MM.1S (cell line): Measurements from ENCODE around the gene RAB8A.

Experiments
- DNase-seq: peaks from one replicate; pipeline ENCODE4 v3.0.0-alpha.2; 2015
- H2AFZ ChIP-seq: fragments of 300-600 bp; sonication (generic); 2 replicates; pipeline ENCODE4 v1.6.0; 2016; ENCODE audit warnings: antibody characterized with exemption, low read length
- H3F3A ChIP-seq: fragments of 300-600 bp; sonication (generic); 2 replicates; pipeline ENCODE4 v1.6.1; 2016; ENCODE audit warnings: mild to moderate bottlenecking, antibody characterized with exemption, low read length, moderate library complexity, mixed read lengths; ENCODE audit not compliant: insufficient read depth
- H3K27ac ChIP-seq: fragments of 300-600 bp; sonication (generic); 2 replicates; pipeline ENCODE4 v1.5.1; 2016; ENCODE audit warnings: mild to moderate bottlenecking, low read length
- H3K27me3 ChIP-seq: fragments of 300-600 bp; sonication (generic); replicated peaks from 2 replicates; pipeline ENCODE4 v1.6.0; 2016; ENCODE audit warnings: low read length; ENCODE audit not compliant: insufficient read depth
- H3K36me3 ChIP-seq: fragments of 300-600 bp; sonication (generic); replicated peaks from 2 replicates; pipeline ENCODE4 v1.6.1; 2016; ENCODE audit warnings: mild to moderate bottlenecking, low read length, mixed read lengths; ENCODE audit not compliant: insufficient read depth
- H3K4me1 ChIP-seq: fragments of 300-600 bp; sonication (generic); 2 replicates; pipeline ENCODE4 v1.6.1; 2016; ENCODE audit warnings: low read length, mixed read lengths
- H3K4me2 ChIP-seq: fragments of 300-600 bp; sonication (generic); 2 replicates; pipeline ENCODE4 v1.6.0; 2016; ENCODE audit warnings: low read depth, low read length
- H3K4me3 ChIP-seq: fragments of 300-600 bp; sonication (generic); 2 replicates; pipeline ENCODE4 v1.5.1; 2016; ENCODE audit warnings: low read length, mixed read lengths
- H3K79me2 ChIP-seq: fragments of 300-600 bp; sonication (generic); 2 replicates; pipeline ENCODE4 v1.6.1; 2016; ENCODE audit warnings: mixed run types, low read length, mixed read lengths
- H3K9ac ChIP-seq: fragments of 300-600 bp; sonication (generic); 2 replicates; pipeline ENCODE4 v1.6.1; 2016; ENCODE audit warnings: low read length, mixed read lengths
- H3K9me2 ChIP-seq: fragments of 300-600 bp; sonication (generic); replicated peaks from 2 replicates; pipeline ENCODE4 v1.6.1; 2016; ENCODE audit warnings: mild to moderate bottlenecking, low read length, mixed read lengths; ENCODE audit not compliant: insufficient read depth
- H3K9me3 ChIP-seq: fragments of 300-600 bp; sonication (generic); replicated peaks from 2 replicates; pipeline ENCODE4 v1.6.1; 2016; ENCODE audit warnings: mild to moderate bottlenecking, low read length, mixed read lengths; ENCODE audit not compliant: insufficient read depth
- H4K20me1 ChIP-seq: fragments of 300-600 bp; sonication (generic); 2 replicates; pipeline ENCODE4 v1.6.1; 2016; ENCODE audit warnings: mild to moderate bottlenecking, low read length, moderate library complexity, mixed read lengths; ENCODE audit not compliant: insufficient read depth
- CTCF ChIP-seq: fragments of 300-600 bp; sonication (generic); IDR thresholded peaks from 2 replicates; pipeline ENCODE4 v1.5.1; 2016; ENCODE audit warnings: antibody characterized with exemption, low read length, mixed read lengths
- EZH2 ChIP-seq: fragments of 300-600 bp; sonication (generic); optimal IDR thresholded peaks from 2 replicates; pipeline ENCODE3; 2017; ENCODE audit warnings: low read depth, mild to moderate bottlenecking, antibody characterized with exemption, low read length, mixed read lengths
- EZH2phosphoT487 ChIP-seq: fragments of 300-600 bp; sonication (generic); IDR thresholded peaks from 2 replicates; pipeline ENCODE4 v1.6.1; 2018; ENCODE audit warnings: antibody characterized with exemption, low read length

Gene RAB8A

DNA sequence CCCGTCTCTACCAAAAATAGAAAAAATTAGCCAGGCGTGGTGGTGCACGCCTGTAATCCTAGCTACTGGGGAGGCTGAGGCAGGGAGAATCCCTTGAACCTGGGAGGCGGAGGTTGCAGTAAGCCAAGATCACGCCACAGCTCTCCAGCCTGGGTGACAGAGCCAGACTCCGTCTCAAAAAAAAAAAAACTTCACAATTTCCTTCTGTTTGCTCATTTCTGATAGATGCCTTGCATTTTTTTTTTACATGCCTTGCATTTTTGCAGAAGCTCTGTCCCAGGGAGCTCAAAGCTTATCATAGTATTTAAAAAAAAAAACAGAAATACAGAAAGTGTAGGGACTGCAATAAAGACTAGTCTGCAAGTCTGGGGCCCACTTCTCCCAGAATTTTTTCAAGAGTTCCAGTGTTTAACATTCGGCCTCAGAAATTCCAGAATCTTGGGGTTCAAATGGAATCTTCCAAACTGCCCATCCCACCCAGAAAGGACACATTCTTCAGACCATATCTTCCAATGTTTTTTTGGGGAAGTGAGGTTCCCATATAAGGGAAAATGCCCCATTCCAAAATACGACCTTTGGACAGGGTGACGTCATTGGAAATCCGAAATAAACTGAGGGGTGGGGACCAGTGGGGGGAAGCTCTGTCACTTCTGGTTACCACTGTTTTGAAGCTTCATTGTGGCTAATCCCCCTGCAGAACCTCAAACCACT, 17.2 kb upstream of the RAB8A start:
- H3F3A ChIP-seq = peaks cover 6% of the 10 kb centered on the region
- H3K27me3 ChIP-seq = no peaks in the 10 kb centered on the region
- TF ChIP-seq CTCF = no peak
- TF ChIP-seq EZH2phosphoT487 = no peak
- no peak for TF ChIP-seq EZH2
- H3K36me3 ChIP-seq = peaks cover 37% of the 10 kb centered on the region
- no peak overlapping the region for H3K4me2 ChIP-seq
- H2AFZ ChIP-seq = no peak overlapping the region
- H3K4me3 ChIP-seq = no peak overlapping the region
- no peak overlapping the region for H3K27ac ChIP-seq
- H3K9me3 ChIP-seq = no peaks in the 10 kb centered on the region
- H3K79me2 ChIP-seq = peaks cover 65% of the 10 kb centered on the region
- no peak for DNase-seq
- H4K20me1 ChIP-seq = no peaks in the 10 kb centered on the region
- H3K9me2 ChIP-seq = no peaks in the 10 kb centered on the region
- no peak overlapping the region for H3K9ac ChIP-seq
- H3K4me1 ChIP-seq = no peaks in the 10 kb centered on the region

- Histone ChIP-seq H3K9me2 (no peaks in the 10 kb centered on the region), H3F3A (peaks cover 11% of the 10 kb centered on the region), H3K4me2 (no peak overlapping the region), H3K36me3 (peaks cover 39% of the 10 kb centered on the region), H3K27me3 (no peaks in the 10 kb centered on the region), H3K79me2 (peaks cover 62% of the 10 kb centered on the region), H3K4me1 (no peaks in the 10 kb centered on the region), H2AFZ (no peak overlapping the region), H4K20me1 (no peaks in the 10 kb centered on the region), H3K4me3 (no peak overlapping the region), H3K27ac (no peak overlapping the region), H3K9me3 (no peaks in the 10 kb centered on the region), H3K9ac (no peak overlapping the region)
- DNase-seq = no peak
- TF ChIP-seq EZH2phosphoT487 (no peak), EZH2 (no peak), CTCF (no peak)
Observed at GRCh38 chr19:16095071-16095571, 16.6 kb upstream of the RAB8A start.

GRCh38 chr19:16096280-16096855, 15.3 kb upstream of the RAB8A start:
- no peak overlapping the region for H3K4me2 ChIP-seq
- no peak overlapping the region for H3K4me3 ChIP-seq
- no peak overlapping the region for H3K27ac ChIP-seq
- TF ChIP-seq CTCF = no peak
- TF ChIP-seq EZH2 = no peak
- TF ChIP-seq EZH2phosphoT487 = no peak
- H3K9me2 ChIP-seq = no peaks in the 10 kb centered on the region
- no peaks in the 10 kb centered on the region for H3K9me3 ChIP-seq
- no peaks in the 10 kb centered on the region for H3K27me3 ChIP-seq
- DNase-seq = no peak
- H3K9ac ChIP-seq = no peak overlapping the region
- peaks cover 42% of the 10 kb centered on the region for H3K36me3 ChIP-seq
- H3F3A ChIP-seq = peaks cover 12% of the 10 kb centered on the region
- H3K4me1 ChIP-seq = no peaks in the 10 kb centered on the region
- peaks cover 52% of the 10 kb centered on the region for H3K79me2 ChIP-seq
- no peaks in the 10 kb centered on the region for H4K20me1 ChIP-seq
- no peak overlapping the region for H2AFZ ChIP-seq
